ENCODE measurements around the gene SPRR2D.
"Not testable (repeated sequence)": the region's sequence is repeated elsewhere in the genome, so short reads cannot be mapped to it uniquely, and the experiment has no call there.

Gene SPRR2D

DNA sequence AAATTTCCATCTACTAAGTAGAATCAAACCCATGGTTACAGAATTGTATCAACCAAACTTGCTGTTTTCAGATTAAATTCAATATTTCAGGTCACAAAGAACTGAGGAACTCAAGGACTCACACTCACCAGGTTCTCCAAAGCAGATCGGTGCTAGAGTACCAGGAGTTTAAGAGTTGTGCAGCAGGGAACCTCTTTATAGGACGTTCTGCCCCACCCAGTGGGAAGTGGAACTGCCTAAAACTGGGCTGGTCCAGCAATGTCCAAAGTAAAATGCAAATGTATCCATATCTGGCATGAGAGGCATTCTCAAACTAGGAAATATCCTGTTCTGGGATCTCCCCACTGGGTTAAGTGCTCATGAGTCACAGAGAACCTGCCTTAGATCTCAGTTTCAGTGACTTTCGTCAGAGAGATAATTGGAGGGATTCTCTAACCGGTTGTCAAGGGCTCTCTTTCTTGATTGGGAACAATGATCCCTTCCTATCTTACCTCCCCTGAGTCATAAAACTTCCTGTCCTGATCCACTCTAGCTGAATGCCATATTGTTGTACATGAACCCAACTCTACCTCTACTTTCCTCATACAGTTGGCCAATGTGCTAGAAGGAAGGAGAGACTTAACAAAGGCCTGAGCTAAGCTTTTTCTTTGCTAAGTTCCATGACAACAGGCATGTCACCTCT lies at the start of gene SPRR2D:
Gene SPRR2D (minus strand): TSS at position 171 of the 682 bp plus-strand sequence. CDS start 774 bp downstream, outside the sequence.
- no peak for DNase-seq (ENCODE audit: low read depth)

DNA sequence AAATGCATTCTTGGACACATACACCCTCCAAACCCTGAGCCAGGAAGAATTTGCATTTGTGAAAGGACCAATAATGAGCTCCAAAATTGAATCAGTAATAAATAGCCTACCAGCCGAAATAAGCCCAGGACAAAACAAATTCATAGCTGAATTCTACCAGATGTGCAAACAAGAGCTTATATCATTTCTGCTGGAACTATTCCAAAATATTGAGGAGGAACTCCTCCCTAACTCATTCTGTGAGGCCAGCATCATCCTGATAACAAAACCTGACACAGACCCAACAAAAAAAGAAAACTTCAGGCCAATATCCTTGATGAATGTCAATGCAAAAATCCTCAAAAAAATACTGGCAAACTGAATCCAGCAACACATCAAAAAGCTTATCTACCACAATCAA lies 46.7 kb upstream of the SPRR2D start:
- no peak for DNase-seq (ENCODE audit: low read depth)

DNA sequence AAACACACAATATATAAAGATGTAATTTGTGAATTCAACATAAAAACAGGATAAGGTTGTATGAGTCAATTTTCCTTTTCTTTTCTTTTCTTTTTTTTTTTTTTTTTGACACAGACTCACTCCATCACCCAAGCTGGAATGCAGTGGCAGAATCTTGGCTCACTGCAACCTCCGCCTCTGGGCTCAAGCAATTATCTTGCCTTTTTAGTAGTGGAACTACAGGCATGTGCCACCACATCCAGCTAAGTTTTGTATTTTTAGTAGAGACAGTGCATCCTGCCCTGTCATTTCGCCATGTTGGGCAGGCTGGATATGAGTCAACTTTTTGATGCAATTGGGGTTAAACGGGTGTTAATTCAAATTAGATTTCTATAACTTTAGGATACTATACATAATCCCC lies 40.8 kb upstream of the SPRR2D start:
- no peak for DNase-seq (ENCODE audit: low read depth)

DNA sequence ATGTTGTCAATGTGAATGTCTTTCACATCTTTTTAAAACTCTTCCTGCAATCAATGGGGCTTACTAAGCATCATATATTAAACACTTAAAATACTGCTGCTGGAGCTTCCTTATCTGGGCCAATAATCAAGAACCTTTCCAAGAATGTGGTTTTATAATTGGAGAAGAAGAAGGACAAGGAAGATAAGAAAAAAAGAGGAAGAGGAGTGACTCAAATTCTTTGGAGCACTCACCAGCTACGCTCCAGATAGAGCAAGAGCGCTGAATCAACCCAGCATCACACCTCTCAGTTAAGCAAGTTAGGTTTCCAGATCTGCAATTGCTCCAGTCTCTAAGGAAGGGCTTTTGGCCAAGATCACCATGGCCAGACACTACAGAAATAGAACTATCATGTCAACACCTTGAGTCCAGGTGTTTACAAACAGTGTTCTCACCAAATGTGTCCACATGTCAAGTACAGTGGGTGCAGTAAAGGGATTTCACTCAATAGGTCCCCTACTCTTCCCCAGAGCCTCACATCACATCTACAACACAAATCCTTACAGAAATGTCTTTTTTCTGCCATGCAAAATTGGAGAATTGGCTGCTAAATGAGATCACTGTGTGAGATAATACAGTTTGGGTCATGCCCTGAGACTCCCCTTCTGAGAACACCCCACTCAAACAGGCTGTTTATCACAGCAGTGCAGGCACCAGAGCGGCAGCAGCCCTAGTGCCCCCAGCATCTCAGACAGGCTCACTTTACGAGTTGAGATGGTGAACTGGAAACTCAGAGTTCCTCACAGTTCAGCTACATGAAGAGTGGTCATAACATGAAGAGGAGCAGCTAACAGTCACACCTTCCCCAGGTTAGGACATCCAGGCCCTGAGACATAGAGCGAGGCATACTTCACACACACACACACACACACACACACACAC lies 32.1 kb upstream of the SPRR2D start:
- no peak for DNase-seq (ENCODE audit: low read depth)

DNA sequence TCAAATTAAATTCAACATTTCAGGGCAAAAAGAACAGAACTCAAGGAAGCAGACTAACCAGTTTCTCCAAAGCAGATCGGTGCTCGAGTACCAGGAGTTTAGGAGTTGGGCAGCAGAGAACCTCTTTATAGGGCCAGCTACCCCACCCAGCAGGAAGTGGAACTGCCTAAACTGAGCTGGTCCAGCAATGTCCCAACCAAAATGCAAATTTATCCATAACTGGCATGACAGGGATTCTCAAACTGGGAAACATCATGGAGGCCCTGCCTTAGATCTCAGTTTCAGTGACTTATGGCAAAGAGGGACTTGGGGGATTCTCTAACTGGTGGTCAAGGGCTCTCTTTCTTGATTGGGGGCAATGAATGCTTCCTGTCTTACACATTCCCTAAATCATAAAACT lies 30.6 kb upstream of the SPRR2D start, which contains the start of gene SPRR2B:
Gene SPRR2B (minus strand): TSS at position 101 of the 400 bp plus-strand sequence. CDS start 772 bp downstream, outside the sequence.
- no peak for DNase-seq (ENCODE audit: low read depth)

DNA sequence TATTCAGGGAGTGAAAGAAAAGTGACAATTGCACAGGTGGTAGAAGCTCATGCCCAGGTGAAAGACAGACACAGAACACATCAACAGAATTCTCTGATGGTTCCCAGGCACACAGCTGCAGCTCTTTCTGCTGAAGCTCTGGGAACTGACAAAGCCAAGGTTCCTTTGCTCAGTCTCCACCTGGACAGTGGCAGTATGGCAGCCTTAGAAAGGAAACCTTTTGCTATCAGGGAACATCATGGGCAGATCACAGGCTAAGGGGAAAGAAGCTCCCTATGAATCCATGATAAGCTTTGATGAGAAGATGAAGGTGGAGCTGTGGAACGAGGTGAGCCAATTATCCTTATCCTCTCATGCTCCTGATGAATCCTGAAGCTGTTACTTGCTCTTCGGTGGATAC lies 29.3 kb upstream of the SPRR2D start:
- DNase-seq (ENCODE audit: low read depth): no peak

DNA sequence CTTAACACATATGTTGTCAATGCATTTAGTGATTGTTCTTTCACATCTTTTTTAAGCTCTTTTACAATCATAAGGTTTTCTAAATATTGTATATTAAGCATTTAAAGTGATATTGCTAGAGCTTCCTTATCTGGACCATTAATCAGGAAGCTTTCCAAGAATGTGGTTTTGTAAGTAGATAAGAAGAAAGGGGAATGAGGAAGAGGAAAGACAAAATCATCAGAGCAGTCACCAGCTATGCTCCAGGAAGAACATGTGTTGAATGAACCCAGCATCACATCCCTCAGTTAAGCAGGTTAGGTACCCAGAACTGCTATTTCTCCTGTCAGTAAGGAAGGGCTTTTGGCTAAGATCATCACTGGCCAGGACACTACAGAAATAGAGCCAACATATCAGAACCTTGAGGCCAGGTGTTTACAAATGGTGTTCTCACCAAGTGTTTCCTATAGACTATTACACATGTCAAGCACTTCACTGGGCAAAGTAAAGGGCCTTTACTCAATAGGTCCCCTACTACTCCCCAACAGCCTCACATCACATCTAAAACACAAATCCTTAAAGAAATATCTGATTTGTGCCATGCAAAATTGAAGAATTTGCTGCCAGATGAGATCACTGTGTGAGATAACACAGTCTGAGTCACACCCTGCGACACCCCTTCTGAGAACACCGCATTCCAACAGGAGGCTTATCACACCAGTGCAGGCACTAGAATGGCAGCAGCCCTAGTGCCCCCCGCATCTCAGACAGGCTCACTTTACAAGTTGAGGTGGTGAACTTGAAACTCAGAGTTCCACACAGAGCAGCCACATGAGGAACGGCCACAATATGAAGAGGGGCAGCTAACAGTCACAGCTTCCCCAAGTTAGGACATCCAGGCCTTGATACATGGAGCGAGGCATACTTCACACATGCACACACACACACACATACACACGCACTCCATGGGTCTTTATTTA lies 18.2 kb upstream of the SPRR2D start:
- no peak for DNase-seq (ENCODE audit: low read depth)

DNA sequence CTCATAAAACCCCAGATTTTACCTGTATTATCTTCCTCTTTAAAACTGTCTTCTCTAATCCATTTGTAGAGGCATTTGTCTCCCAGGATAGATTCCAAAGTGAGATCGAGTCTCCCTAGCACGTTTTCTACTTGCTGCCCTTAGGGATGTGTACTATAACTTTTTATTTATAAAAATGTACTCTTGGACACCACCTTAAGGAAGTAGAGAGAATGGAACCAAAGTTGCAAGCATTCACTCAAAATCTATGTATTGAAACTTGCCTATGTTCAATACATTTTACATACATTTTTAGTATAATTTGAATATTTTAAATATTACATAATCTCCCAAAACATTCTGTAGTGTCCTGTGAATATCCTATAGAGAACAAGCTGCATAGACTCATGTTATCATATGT lies 17.2 kb upstream of the SPRR2D start:
- no peak for DNase-seq (ENCODE audit: low read depth)

DNA sequence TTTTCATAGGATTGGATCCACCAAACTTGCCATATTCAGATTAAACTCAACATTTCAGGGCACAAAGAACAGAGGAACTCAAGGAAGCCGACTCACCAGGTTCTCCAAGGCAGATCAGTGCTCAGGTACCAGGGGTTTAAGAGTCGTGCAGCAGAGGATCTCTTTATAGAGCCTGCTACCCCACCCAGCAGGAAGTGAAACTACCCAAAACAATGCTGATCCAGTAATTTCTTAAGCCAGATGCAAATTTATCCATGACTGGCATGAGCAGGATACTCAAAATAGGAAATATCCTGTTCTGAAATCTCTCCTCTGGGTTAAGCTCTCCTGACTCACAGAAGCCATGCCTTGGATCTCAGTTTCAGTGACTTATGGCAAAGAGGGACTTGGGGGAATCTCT lies 16.5 kb upstream of the SPRR2D start, which contains the start of gene SPRR2A:
Gene SPRR2A (minus strand): TSS at position 138 of the 400 bp plus-strand sequence. CDS start 777 bp downstream, outside the sequence.
- no peak for DNase-seq (ENCODE audit: low read depth)

DNA sequence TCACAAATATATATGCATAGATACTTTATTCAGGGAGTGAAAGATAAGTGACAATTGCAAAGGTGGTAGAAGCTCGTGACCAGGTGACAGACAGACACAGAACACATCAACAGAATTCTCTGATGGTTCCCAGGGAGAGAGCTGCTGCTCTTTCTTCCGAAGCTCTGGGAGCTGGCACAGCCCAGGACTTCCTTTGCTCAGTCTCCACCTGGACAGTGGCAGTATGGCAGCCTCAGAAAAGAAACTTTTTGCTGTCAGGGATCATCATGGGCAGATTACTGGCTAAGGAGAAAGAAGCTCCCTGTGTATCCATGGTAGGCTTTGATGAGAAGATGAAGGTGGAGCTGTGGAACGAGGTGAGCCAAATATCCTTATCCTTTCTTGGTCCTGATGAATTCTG lies 15.2 kb upstream of the SPRR2D start:
- not testable (repeated sequence) for DNase-seq (ENCODE audit: low read depth)

DNA sequence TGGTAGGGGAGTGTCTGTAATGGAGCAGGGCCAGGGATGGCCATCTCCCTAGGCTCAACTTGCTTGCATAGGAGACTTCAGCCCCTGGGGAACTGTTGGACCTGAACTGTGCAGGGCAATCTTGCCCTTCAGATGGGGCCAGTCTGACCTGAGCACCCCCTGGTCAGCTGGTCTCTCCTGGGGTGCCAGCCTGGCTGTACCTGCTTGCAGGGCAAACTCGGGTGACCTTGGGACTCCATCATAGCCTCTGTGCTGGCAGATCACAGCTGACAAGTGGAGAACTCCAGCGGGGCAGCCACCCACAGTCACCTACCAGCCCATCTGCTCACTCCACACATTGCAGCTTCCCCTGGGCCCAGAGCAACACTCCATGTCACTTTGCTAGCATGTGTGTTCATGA lies 8.3 kb upstream of the SPRR2D start:
- no peak for DNase-seq (ENCODE audit: low read depth)

DNA sequence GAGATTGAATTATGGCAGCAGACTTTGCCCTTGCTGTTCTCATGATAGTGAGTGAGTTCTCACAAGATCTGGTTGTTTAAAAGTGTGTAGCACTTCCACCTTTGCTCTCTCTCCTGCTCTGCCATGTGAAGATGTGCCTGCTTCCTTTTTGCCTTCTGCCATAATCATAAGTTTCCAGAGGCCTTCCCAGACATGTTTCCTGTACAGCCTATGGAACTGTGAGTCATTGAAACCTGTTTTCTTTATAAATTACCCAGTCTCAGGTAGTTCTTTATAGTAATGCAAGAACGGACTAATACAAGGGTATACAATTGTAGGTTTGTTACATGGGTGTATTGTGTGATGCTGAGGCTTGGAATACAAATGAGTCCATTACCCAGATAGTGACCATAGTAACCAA lies 5.7 kb downstream of the SPRR2D start:
- DNase-seq (ENCODE audit: low read depth): no peak

DNA sequence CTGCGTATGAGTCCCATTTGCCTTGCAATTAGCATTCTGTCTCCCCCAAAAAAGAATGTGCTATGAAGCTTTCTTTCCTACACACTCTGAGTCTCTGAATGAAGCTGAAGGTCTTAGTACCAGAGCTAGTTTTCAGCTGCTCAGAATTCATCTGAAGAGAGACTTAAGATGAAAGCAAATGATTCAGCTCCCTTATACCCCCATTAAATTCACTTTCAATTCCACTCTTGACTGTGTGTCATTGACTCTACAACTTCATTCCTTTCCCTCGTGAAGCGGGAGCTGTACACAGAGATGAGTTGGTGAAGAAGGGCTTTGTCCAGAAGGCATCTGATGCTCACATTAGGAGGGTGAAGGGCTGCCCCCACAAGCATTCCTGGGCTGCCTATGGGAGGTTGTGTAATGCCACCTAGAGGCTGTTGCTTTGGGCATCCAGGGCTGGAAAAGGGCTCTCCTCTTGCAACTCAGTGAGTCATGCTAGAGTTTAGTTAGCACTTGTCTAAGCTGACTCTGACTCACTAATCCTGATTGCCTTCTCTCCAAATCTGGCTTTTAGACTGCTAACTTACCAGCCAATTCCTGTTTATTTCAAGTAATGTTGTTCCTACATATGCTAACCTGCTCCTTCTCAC lies 8.1 kb downstream of the SPRR2D start:
- no peak for DNase-seq (ENCODE audit: low read depth)

DNA sequence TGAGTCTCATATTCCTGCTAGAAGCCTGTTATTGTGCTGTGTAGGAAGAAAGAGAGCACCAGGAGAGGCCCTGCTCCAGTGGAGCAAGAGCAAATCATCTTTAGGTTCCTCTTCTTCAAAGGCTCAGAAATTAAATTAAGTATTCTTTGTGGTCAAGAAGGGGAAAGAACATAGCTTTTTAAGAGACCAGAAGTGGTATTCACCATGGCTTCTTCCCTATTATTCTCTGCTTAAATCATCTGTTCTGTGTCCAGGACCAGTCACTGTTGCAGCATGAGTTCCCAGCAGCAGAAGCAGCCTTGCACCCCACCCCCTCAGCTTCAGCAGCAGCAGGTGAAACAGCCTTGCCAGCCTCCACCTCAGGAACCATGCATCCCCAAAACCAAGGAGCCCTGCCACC lies 8.8 kb downstream of the SPRR2D start:
- DNase-seq (ENCODE audit: low read depth): no peak

DNA sequence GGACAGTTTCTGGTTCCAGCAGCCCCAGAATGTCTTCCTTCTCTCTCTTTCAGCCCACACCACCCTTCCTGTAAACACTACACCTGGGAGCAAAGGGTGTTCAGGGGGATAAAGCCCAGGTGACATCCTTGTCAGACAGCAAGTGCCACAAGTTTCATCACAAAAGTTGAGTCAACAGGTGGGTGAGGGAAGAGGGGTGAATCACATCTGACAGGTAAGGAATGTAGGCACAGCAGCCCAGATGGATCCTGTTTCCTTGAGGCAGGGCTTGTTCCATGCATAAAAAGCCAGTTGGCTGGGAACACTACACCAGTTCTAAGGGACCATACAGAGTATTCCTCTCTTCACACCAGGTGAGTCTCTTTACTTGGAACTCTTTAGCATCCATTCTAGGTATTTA lies 10.0 kb downstream of the SPRR2D start, which contains the start of gene SPRR1B:
Gene SPRR1B (plus strand): TSS at position 309 of the 400 bp plus-strand sequence. CDS start 1,143 bp downstream, outside the sequence.
- DNase-seq (ENCODE audit: low read depth): no peak

DNA sequence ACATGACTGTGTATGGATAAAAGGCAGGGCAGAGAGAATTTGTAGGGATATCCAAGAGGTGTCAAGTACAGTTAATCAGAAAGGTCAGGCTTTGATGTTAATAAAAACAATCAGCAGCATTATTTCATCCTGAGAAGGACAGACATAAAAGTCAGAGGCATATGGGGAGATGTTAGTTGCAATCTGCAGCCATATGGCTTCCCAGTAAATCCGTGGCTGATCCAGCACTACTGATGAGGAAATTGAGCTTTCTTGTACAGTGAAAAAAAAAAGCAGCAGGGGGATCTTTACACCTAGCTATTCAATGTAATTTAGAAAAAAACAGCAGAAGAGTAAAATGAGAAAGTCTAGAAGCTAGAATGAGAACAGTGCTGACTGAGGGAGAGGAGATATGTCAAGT lies 12.2 kb downstream of the SPRR2D start:
- no peak for DNase-seq (ENCODE audit: low read depth)

DNA sequence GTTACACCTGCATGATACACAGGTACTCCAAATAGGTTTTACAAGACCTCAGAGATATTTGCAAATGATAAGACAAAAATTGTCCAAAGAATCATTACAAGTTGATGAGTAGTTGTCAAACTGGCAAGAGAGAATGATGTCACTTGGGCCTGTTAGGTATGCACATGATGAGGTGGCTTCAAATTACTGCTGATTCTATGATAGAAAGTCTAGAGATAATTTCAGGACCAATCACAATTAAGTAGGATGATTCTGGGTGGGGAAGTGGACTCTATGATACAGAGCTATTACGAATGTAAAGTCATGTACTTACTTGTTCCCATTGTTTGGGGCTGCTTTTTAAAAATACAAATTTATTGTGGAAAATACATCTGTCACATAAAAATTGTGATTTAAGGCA lies 15.1 kb downstream of the SPRR2D start:
- no peak for DNase-seq (ENCODE audit: low read depth)

DNA sequence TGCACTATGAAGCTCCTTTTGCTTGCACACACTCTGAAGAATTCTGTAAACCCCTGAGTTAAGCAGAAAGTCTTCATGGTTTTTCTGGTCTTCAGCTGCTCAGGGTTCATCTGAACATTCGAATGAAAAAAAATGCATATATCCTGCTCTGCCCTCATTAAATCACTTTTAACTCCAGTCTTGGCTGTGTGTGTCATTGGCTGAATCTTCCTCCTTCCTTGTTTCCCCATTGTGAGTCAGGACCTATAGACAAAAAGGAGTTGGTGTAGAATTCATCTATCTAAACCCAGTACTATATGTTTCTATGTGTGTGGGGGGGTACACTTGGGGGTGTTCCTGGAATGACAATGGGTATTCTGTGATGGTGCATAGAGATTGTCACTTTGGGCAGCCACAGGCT lies 16.5 kb downstream of the SPRR2D start:
- no peak for DNase-seq (ENCODE audit: low read depth)

DNA sequence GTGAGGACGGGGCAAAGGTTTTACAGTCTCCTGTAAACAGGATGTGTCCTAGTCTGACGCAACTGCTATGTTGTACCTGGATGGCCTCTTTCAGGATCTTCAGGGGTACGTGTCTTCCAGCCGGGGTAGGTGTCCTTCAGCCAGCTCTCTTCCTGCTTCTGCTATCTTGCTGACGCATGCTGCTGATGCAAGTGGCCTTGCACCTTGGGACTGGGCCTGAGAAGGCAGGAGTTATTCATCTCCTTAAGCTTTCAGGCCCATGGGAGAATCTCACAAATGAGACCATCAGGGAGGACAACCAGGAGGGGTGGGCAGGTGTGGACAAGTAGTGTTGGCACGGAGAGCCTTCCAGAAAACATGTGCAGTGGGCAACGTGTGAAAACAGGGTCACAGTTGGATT lies 17.8 kb downstream of the SPRR2D start:
- no peak for DNase-seq (ENCODE audit: low read depth)

DNA sequence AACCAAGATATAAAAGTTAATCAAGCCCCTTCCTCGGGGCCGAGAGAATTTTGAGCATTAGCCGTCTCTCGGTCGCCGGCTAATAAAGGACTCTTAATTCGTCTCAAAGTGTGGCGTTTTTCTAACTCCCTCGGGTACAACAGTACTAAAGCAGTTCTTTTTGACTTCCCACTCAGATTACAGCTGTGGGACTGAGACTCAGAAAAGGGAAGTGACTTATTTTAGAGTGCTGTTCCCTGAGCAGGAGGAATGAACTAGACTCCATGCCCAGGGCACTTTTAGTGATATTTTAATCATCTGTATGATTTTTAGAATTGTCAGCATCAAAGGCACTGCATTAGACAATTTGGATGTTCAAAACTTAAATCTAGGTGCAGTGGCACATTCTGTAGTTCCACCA lies 18.6 kb downstream of the SPRR2D start:
- not testable (repeated sequence) for DNase-seq (ENCODE audit: low read depth)

DNA sequence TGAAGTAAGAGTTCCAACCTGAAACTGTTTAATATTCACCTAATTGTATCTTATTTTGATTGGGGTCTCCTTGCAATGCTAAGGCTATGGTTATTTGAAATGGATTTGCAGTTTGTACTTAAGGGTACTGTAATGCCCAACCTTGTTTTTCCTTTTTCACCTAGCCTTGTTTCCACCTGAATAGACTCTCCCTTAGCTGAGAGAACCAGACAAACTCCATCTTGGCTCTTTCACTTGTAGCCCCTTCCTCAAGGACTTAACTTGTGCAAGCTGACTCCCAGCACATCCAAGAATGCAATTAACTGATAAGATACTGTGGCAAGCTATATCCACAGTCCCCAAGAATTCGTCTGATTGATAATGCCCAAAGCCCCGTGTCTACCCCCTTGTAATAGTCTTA lies 19.1 kb downstream of the SPRR2D start:
- DNase-seq (ENCODE audit: low read depth): not testable (repeated sequence)

Data from stimulated activated CD8-positive, alpha-beta memory T cell treated with anti-CD3 and anti-CD28 coated beads, Interleukin-12 subunit alpha, Interleukin-12 subunit beta, amount 100 ng/mL, for 4 hours (primary cell).